Endometrium (tissue), 2 donors: ENCODE results near the gene ANKRD13C.
"Not testable (repeated sequence)": the region's sequence is repeated elsewhere in the genome, so short reads cannot be mapped to it uniquely, and the experiment has no call there.

Experiments
- FAIRE-seq: peaks from 2 replicates; lab custom pipeline; 2012; peaks lifted over from hg19 to GRCh38; lab: Jason Lieb, UNC
- donor health status: control.
- donor health status: control.

The ANKRD13C gene

GRCh38 chr1:70354332-70355110 lies at the start of gene ANKRD13C:
Gene ANKRD13C (minus strand): TSS chr1:70354722. CDS start chr1:70354408, 314 bp downstream.
- peak; percentile 57 for FAIRE-seq

DNA sequence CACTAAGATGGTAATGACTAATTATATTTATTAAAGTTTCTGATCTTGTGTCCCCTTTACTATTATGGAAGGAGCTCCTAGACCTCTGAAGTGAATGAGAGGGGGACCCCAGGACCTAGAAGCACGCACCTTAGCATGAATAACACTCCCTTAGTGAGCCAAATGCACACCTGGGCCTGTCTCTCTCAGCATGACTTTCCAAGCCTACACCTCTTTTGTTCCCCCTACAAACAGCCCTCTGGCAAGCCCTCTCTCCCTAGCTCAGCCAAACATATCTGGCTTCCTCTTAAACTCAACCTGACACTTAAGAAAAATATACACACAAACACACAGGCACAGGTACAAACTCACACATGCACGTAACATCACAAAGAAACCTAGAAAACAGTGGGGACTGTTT lies 49.2 kb upstream of the ANKRD13C start:
- FAIRE-seq = no peak

GRCh38 chr1:70401974-70402373 lies 47.5 kb upstream of the ANKRD13C start:
- no peak for FAIRE-seq

GRCh38 chr1:70400335-70400734 lies 45.8 kb upstream of the ANKRD13C start:
- FAIRE-seq = no peak

DNA sequence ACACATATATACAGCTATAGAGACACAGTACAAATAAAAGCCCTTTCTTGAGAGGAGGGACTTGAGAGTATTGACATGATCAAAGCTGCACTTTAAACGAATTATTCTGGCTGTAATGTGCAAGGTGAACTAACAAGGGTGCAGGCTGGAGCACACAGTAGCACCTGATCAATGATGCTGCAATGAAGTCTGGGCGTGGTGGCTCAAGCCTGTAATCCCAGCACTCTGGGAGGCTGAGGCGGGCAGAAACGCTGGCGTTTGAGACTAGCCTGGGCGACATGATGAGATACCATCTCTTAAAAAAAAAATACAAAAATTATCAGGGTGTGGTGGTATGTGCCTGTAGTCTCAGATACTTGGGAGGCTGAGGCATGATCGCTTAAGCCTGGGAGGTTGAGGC lies 42.5 kb upstream of the ANKRD13C start:
- FAIRE-seq = no peak

DNA sequence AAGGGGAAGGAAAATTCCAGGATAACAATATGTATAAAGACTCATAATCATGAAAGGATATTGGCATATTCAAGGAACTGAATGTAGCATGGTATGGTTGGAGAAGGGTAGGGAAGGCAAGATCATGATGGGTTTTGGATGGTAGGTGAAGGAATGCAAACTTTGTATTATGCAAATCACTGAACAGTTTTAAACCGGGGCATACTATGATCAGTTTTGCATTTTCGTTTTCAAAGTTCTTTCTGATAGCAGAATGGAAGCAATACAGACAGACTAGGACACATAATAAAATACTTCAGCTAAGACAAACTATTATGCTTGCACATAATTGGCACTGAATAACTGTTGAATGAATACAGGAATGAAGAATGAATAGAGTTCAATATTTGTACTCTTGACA lies 42.1 kb upstream of the ANKRD13C start:
- no peak for FAIRE-seq

- no peak for FAIRE-seq
These were observed 38.1 kb upstream of the ANKRD13C start for GRCh38 chr1:70392626-70393025.

DNA sequence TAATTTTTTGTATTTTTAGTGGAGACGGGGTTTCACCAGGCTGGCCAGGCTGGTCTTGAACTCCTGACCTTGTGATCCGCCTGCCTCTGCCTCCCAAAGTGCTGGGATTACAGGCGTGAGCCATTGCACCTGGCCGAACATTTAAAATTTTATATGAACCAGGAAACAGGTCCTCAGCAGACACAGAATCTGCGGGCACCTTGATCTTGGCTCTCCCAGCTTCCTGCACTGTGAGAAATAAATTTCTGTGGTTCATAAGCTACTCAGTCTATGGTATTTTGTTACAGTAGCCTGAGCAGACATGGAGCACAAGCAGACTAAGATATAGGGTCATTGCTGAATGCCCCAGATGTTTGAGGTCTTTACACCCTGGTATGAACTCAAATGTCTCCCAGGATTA lies 33.0 kb upstream of the ANKRD13C start:
- FAIRE-seq = no peak

- FAIRE-seq = no peak
These were observed 31.6 kb upstream of the ANKRD13C start for GRCh38 chr1:70386121-70386520.

DNA sequence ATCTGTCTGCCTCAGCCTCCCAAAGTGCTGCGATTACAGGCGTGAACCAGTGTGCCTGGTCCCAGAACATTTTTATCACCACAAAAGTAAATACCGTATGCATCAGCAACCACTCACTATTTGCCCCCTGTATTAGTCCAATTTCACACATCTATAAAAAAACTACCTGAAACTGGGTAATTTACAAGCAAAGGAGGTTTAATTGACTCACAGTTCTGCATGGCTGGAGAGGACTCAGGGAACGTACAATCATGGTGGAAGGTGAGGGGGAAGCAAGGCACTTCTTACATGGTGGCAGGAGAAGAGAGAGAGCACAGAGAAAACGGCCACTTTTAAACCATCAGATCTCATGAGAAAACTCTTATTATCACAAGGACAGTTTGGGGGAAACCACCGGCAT lies 31.0 kb upstream of the ANKRD13C start:
- no peak for FAIRE-seq

DNA sequence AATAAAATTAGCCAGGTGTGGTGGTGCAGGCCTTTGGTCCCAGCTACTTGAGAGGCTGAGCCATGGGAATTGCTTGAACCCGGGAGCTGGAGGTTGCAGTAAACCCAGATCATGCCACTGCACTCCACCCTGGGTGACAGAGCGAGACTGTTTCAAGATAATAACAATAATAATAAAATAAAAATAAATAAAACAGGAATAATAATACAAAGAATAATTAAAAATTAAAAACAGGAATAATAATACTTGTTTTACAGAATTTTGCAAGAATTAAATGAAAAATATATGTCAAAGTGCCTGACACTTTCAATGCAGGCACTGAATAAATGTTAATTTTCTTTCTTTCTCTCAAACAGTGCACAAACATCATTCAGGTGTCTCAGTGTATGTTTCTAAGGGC lies 30.0 kb upstream of the ANKRD13C start:
- no peak for FAIRE-seq

- FAIRE-seq = no peak
These were observed 29.0 kb upstream of the ANKRD13C start for GRCh38 chr1:70383483-70383882.

GRCh38 chr1:70382682-70383081 lies 28.2 kb upstream of the ANKRD13C start:
- no peak for FAIRE-seq

- no peak for FAIRE-seq
These were observed 21.7 kb upstream of the ANKRD13C start for GRCh38 chr1:70376196-70376595.

DNA sequence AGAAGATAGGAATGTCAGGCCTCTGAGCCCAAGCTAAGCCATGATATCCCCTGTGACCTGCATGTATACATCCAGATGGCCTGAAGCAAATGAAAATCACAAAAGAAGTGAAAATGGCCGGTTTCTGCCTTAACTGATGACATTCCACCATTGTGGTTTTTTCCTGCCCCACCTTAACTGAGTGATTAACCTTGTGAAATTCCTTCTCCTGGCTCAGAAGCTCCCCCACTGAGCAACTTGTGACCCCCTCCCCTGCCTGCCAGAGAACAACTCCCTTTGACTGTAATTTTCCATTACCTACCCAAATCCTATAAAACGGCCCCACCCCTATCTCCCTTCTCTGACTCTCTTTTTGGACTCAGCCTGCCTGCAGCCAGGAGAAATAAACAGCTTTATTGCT lies 19.1 kb upstream of the ANKRD13C start:
- FAIRE-seq = not testable (repeated sequence)

DNA sequence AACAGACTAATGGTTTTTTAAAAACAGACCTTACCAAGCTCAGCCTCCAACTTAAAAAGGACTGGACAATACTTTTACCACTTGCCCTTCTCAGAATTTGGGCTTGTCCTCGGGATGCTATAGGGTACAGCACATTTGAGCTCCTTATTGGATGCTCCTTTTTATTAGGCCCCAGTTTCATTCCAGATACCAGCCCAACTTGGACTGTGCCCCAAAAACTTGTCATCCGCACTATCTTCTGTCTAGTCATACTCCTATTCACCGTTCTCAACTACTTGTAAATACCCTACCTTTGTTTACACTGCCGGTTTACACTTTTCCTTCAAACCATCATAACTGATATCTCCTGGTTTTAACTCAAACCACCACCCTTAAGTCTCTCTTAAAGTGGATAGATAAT lies 17.9 kb upstream of the ANKRD13C start:
- no peak for FAIRE-seq

- not testable (repeated sequence) for FAIRE-seq
These were observed 17.1 kb upstream of the ANKRD13C start for GRCh38 chr1:70371586-70371985.

- not testable (repeated sequence) for FAIRE-seq
These were observed 12.9 kb upstream of the ANKRD13C start for GRCh38 chr1:70367397-70367796.

DNA sequence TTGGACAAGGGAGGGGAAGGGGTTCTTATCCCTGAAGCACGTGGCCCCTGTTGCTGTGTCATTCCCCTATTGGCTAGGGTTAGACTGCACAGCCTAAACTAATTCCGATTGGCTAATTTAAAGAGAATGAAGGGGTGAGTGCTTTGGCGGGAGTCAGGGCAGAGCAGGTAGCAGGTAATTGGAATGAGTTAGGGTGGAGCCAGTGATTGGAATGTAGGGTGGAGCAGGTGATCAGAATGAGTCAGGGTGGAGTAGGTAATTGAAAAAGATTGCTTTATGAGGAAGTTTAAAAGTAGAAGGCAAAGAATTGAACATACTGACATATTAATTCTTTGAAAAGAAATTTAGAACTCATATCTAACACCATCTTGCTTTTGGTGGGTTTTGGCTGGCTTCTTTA lies 12.5 kb upstream of the ANKRD13C start:
- FAIRE-seq = not testable (repeated sequence)

DNA sequence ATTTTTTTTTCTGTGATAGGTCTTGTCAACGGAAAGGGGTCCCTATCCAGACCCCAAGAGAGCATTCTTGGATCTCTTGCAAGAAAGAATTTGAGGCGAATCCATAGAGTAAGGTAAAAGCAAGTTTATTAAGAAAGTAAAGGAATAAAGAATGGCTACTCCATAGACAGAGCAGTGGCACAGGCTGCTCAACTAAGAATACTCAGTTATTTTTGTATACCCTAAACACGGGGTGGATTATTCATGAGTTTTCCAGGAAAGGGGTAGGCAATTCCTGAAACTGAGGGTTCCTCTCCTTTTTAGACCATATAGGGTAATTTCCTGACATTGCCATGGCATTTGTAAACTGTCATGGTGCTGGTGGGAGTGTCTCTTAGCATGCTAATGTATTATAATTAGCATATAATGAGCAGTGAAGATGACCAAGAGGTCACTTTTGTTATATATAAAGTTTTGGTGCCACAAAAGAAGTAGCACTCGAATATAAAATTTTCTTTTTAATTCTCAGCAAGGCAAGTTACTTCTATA lies 12.0 kb upstream of the ANKRD13C start:
- not testable (repeated sequence) for FAIRE-seq

- FAIRE-seq = no peak
These were observed 9.9 kb upstream of the ANKRD13C start for GRCh38 chr1:70364439-70364838.

- FAIRE-seq = no peak
These were observed 7.3 kb upstream of the ANKRD13C start for GRCh38 chr1:70361727-70362398.

GRCh38 chr1:70360321-70360720 lies 5.8 kb upstream of the ANKRD13C start:
- no peak for FAIRE-seq
